Measurements from ENCODE around the gene MAD2L1.

Gene MAD2L1

DNA sequence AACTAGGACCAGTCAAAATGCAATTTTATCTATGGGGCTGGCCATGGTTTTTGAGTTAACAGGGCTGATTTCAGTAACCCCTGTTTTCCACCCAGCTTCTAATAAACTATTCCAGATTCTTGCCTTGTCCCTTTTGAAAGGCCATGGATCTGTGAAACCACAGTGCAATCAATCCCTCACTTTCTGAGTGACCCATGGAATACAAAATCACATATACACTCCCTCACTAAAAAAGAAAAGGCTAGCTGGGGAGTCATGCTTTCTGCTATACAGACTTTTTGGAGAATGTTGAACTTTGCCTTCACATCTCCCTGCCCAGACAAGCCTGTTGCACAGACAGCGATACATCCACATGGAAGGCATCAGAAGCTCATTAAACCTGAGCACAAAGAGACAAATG, 47.9 kb downstream of the MAD2L1 start:
- FAIRE-seq: no peak
- no peak for DNase-seq (ENCODE audit: insufficient read length, low spot score)
- no peak for TF ChIP-seq CTCF (IDR thresholded peaks at IDR 0.05; ENCODE audit: insufficient read depth, missing control alignments)

GRCh38 chr4:120017939-120018692, 48.5 kb downstream of the MAD2L1 start:
- no peak for FAIRE-seq
- no peak for TF ChIP-seq CTCF (IDR thresholded peaks at IDR 0.05; ENCODE audit: insufficient read depth, missing control alignments)

DNA sequence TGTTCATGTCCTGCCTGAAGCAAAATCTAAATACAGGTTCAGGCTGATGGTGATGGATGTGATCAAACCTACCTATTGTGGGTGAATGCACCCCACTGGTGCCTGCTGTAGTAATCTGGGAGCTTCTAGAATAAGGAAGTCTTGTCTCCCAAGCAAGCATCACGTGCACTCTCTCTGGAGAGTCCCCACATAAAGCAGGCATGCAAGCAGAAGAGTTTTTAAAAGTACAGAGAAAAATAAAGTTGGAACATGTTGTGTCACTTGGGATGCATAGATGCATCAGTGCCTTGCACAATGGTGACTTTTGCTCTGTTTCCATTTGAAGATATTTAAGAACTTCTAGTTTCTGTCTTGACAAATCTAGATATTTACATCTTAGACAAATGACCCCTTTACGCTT, 54.9 kb downstream of the MAD2L1 start:
- TF ChIP-seq CTCF (IDR thresholded peaks at IDR 0.05; ENCODE audit: insufficient read depth, missing control alignments): no peak
- DNase-seq (ENCODE audit: insufficient read length, low spot score) (no peak), FAIRE-seq (no peak)

More at GRCh38 chr4:120017939-120018692, 48.5 kb downstream of the MAD2L1 start:
- DNase-seq (ENCODE audit: insufficient read length, low spot score): no peak

GRCh38 chr4:120010646-120011045, 56.0 kb downstream of the MAD2L1 start:
- TF ChIP-seq CTCF (IDR thresholded peaks at IDR 0.05; ENCODE audit: insufficient read depth, missing control alignments): no peak
- FAIRE-seq (no peak), DNase-seq (ENCODE audit: insufficient read length, low spot score) (no peak)

DNA sequence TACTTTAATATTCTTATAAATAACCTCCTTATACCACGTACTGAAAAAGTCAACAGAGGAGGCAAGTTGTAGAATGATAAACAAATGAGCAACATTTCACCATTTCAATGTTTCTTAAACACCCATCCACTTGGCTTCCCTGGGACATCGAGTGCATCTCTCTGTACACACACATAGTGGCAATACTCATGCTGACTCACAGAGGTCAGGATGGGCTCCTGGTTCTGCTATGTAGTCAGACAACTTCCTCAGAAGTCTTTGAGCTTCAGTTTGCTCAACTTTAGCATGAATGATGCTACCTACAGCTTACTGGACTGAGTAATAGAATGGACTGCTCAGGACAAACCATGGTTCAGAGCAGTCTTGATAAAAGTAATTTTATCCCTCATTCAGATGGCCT, 56.9 kb downstream of the MAD2L1 start:
- FAIRE-seq (no peak), DNase-seq (ENCODE audit: insufficient read length, low spot score) (no peak)
- TF ChIP-seq CTCF (IDR thresholded peaks at IDR 0.05; ENCODE audit: insufficient read depth, missing control alignments): no peak

- TF ChIP-seq CTCF (IDR thresholded peaks at IDR 0.05; ENCODE audit: insufficient read depth, missing control alignments): no peak
- FAIRE-seq (no peak), DNase-seq (ENCODE audit: insufficient read length, low spot score) (no peak)
These were observed 57.7 kb downstream of the MAD2L1 start for GRCh38 chr4:120008957-120009356.

- no peak for FAIRE-seq
- DNase-seq (ENCODE audit: insufficient read length, low spot score): no peak
- TF ChIP-seq CTCF (IDR thresholded peaks at IDR 0.05; ENCODE audit: insufficient read depth, missing control alignments): no peak
These were observed 58.7 kb downstream of the MAD2L1 start for GRCh38 chr4:120007896-120008436.

Data from D721Med (cell line).